HEK293T (cell line): Measurements from ENCODE around the gene KIFC1.

Experiments used
- BHLHE40 ChIP-seq: fragments of 450-650 bp; IDR thresholded peaks from 2 replicates; pipeline ENCODE4 v1.6.1; 2016; ENCODE audit warnings: mild to moderate bottlenecking, moderate library complexity, borderline replicate concordance
- CTBP1 ChIP-seq: fragments of 450-650 bp; IDR thresholded peaks from 2 replicates; pipeline ENCODE4 v1.6.1; 2016; ENCODE audit warnings: borderline replicate concordance
- ELF4 ChIP-seq: fragments of 450-650 bp; IDR thresholded peaks from 2 replicates; pipeline ENCODE4 v1.6.1; 2017; ENCODE audit warnings: antibody characterized with exemption
- FOXA1 ChIP-seq: fragments of 450-650 bp; IDR thresholded peaks from 2 replicates; pipeline ENCODE4 v1.6.1; 2016; ENCODE audit warnings: mild to moderate bottlenecking
- FOXK2 ChIP-seq: fragments of 450-650 bp; IDR thresholded peaks from 2 replicates; pipeline ENCODE4 v1.6.1; 2016; ENCODE audit warnings: mild to moderate bottlenecking
- FOXM1 ChIP-seq: fragments of 450-650 bp; IDR thresholded peaks from 2 replicates; pipeline ENCODE4 v1.6.1; 2017; ENCODE audit warnings: mild to moderate bottlenecking, borderline replicate concordance
- NFRKB ChIP-seq: fragments of 450-650 bp; IDR thresholded peaks from 2 replicates; pipeline ENCODE4 v1.6.1; 2016; ENCODE audit warnings: mild to moderate bottlenecking, moderate library complexity
- SP1 ChIP-seq: fragments of 450-650 bp; IDR thresholded peaks from 2 replicates; pipeline ENCODE4 v1.6.1; 2017
- SUZ12 ChIP-seq: fragments of 450-650 bp; IDR thresholded peaks from 2 replicates; pipeline ENCODE4 v1.6.1; 2016; ENCODE audit warnings: mild to moderate bottlenecking

DNA sequence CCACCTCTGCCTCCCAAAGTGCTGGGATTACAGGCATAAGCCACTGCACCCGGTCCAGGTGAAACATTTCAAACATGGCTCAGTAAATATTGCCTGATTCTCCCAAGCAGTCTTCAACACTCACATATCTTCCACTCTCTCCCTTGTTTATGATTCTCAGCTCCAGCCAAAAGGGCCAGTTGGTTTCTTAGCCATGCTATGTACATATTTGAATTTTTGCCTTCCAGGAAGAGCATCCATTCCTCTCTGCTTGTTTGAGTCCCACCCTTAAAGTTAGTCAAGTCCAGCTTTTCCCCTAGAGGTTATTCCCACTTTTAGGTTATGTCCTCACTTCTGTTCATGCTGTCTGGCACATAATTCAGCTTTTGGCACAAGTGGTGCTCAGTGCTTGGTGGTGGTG is 5.9 kb downstream of the KIFC1 start:
- no peak for TF ChIP-seq CTBP1
- TF ChIP-seq FOXA1, result no peak
- no peak for TF ChIP-seq SP1
- TF ChIP-seq FOXK2, result no peak
- no peak for TF ChIP-seq ELF4
- no peak for TF ChIP-seq NFRKB
- TF ChIP-seq BHLHE40, result no peak
- no peak for TF ChIP-seq FOXM1
- TF ChIP-seq SUZ12, result no peak
